Activated effector memory CD4-positive, alpha-beta T cell treated with Interleukin-2 at 50 U/mL for 16 hours (primary cell): ENCODE data around the gene MTFR1L.
"Not testable (repeated sequence)": the region's sequence is repeated elsewhere in the genome, so short reads cannot be mapped to it uniquely, and the experiment has no call there.

ENCODE experiments used
- DNase-seq: peaks from one replicate; pipeline ENCODE4 v3.0.0-alpha.2; 2020

The MTFR1L gene

GRCh38 chr1:25829046-25829445 lies 9.3 kb downstream of the MTFR1L start:
- DNase-seq, result no peak

- DNase-seq, result no peak
Measured at GRCh38 chr1:25831569-25832196, 11.9 kb downstream of the MTFR1L start.

- no peak for DNase-seq
Measured at GRCh38 chr1:25832336-25833037, 12.7 kb downstream of the MTFR1L start.

DNA sequence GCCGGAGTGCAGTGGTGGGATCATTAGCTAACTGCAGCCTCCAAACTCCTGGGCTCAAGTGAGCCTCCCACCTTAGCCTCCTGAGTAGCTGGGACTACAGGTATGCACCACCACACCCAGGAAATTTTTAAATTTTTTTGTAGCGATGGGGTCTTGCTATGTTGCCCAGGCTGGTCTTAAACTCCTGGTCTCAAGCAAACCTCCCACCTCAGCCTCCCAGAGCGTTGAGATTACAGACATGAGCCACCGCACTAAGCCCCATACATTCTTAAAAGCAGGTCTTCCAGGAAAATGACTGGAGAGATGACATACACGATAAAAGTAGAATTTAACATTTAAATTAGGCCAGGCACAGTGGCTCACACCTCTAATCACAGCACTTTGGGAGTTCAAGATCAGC lies 13.4 kb downstream of the MTFR1L start:
- no peak for DNase-seq

- DNase-seq, result no peak
Measured at GRCh38 chr1:25834894-25835293, 15.1 kb downstream of the MTFR1L start.

DNA sequence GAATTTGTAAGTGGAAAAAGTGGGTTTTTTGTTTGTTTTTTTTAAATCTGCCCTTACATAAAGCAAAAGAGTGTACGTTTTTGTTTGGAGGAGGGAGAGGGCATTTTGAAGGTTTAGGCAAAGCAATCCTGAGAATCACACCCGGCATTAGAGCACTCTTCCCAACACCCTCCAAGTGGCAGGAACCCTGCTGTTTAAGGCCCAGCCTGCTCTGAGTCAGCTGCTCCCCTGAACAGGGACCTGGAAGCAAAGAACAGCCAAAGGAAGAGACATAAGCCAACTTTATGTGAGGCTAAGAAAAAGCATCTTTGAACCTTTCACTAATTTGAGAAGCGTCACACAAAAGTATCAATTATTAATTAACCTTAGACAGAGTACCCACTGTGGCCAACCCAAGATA lies 16.9 kb downstream of the MTFR1L start:
- DNase-seq, result no peak

GRCh38 chr1:25837262-25837875 lies 17.6 kb downstream of the MTFR1L start:
- no peak for DNase-seq

- DNase-seq, result not testable (repeated sequence)
Measured at GRCh38 chr1:25839808-25840207, 20.1 kb downstream of the MTFR1L start.

- no peak for DNase-seq
Measured at GRCh38 chr1:25843483-25843882, 23.7 kb downstream of the MTFR1L start.

DNA sequence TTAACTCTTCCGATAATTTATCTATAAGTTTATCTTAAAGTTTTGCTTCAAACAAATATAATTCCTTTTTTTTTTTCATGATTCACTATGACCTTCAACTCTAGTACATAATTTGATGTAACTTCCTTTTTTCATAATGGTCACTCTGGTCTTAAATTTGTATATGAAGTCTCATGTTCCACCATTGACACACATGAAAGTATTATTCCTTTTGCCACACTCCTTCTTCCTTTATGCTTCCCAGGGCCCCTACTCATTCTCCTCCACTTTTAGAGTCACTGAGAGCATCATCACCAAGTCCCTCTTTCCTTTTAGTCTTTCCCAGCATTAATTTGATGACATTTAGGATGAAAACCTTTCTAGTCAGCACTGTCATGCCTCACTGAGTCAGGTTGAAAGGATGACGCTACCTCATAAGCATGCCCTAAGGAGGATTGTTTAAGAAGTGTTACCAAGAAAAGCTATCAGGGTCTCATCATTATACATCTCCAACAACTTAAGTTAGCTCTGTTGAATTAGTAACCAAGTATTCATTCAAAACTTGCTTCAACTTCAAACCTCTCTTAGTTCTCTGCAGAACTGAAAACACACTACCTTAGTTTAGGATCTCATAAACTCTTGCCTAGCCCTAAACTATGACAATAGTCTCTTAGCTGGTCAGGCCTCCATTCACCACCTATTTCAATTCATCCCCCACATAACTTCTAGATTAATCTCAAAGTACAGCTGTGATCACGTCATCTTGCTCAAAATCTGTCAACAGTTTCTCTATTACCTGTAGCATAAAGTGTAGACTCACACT lies 25.0 kb downstream of the MTFR1L start:
- DNase-seq, result no peak

DNA sequence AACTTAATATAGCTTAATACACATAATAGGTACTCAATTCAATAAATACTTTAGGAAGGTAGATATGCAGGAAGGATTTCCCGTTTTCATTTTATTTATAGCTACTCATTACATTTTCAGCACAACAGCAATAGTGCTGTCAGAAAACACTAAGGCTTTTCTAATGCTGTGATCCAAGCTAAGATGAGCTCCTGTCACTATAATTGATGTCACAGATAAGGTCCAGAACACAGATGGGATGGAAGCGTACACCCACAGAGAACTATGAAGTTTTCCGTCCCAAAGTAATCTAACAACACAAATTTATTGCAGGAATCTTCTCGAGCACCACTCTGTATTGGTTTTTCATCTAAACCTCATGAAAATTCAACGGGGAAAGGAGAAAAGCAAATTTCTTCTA lies 25.9 kb downstream of the MTFR1L start:
- DNase-seq, result no peak

DNA sequence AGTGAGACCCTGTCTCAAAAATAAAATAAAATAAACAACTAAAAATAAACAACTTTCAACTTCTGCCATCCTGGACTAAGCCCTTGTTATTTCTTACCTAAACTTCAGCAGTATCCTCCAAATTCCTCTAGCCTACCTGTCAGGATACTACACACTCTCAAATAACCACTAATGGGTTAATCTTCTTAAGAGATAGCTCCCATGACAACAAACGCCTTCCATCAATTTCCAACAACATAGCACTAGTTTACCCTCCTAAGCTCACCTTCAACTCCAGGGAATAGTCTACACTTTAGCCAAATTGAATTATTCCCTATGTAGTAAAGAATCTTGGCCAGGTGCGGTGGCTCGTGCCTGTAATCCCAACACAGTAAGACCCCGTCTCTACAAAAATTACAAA lies 28.2 kb downstream of the MTFR1L start:
- DNase-seq, result no peak

GRCh38 chr1:25848531-25848930 lies 28.8 kb downstream of the MTFR1L start:
- no peak for DNase-seq

DNA sequence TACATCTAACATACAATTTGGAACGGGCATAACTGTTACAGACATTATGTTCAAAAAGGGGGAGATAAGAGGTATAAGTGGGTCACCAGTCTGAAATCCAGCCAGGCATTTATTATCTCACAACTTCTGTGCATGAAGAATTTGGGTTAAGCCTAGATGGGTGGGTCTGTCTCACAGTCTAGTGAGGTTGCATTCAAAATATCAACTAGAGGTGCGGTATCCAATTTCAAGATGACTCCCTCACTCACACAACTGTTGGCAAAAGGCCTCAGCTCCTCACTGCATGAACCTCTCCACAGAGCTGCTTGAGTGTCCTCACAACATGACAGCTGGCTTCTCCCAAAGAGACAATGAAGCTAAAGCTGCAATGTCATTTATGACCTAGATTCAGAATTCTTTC lies 34.8 kb downstream of the MTFR1L start:
- DNase-seq, result no peak

GRCh38 chr1:25856856-25857255 lies 37.1 kb downstream of the MTFR1L start:
- no peak for DNase-seq

DNA sequence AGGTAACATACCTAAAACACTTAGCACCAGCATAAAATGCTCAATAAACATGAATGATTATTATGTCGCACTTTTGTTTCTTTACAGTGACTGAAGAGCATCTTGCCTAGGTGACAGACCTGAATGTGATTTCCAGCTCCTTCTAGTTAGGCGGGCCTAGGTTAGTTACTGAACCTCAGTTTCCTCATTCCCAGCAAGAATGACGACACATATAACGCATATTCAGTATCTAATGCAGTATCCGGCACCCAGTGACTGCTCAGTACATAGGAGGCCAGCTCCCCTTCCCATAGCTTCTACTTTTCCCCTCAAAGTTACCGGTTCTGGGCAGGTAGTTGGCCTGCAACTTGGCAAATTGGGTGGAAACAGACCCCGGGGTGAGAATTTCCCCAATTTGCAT lies 38.7 kb downstream of the MTFR1L start:
- DNase-seq, result no peak

DNA sequence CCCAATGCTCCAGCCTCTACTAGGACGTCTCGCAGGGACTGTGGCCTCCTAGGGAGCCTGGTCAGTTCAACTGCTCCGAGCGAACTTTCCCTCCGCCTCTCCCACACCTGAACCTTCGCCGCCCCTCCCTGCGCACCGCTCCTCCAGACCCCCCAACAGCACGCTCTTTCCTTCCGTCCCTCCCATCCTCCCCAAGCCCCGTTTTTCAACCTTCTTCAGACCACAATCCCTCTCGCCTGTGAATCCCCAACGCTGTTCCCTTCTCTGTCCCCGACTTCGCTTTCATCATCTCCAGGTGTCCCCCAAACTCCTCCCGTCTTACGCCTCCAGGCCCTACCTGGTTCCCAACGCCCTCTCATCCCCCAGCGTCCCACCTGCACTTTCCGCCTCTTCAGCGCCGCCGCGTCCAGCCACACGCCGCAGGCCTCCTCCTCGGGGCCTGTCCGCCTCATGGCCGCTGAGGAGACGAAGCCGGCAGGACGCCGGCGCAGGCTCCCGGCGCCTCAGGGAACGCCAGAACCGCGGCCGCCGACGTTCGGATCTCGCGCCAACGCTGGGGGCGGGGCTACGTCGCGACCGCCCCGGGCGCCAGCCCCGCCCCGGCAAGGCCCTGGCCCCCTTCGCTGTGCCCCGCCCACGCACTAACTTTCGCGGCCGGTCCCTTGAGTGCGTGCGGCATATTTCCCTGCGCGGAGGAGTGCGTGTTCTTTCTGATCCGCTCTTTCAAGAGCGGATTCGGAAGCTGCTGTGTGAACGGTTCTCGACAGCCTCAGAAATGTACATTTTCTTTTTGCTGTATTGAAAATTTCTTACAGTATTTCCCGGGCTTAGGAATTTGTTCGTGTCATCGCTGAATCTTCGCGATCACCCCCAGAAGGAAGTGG lies 39.4 kb downstream of the MTFR1L start, which contains the start of gene AUNIP:
TSS of gene AUNIP (minus strand) at position 552 of the 884 bp plus-strand sequence. CDS start at position 452, 100 bp downstream.
- peak; percentile 81 for DNase-seq

- no peak for DNase-seq
Measured at GRCh38 chr1:25861316-25862286, 41.8 kb downstream of the MTFR1L start.

GRCh38 chr1:25862785-25863485 lies 43.2 kb downstream of the MTFR1L start:
- DNase-seq, result no peak

- DNase-seq, result no peak
Measured at GRCh38 chr1:25863486-25864262, 43.9 kb downstream of the MTFR1L start.
